ENCODE results near the gene OLFM4. TPM values are rescaled to one million over a fixed set of nuclear protein-coding genes. Genes with fewer than 3 reads are reported as not detected.

The OLFM4 gene
- total RNA-seq, 1 experiment from 2014 or later, result 0.12 TPM

DNA sequence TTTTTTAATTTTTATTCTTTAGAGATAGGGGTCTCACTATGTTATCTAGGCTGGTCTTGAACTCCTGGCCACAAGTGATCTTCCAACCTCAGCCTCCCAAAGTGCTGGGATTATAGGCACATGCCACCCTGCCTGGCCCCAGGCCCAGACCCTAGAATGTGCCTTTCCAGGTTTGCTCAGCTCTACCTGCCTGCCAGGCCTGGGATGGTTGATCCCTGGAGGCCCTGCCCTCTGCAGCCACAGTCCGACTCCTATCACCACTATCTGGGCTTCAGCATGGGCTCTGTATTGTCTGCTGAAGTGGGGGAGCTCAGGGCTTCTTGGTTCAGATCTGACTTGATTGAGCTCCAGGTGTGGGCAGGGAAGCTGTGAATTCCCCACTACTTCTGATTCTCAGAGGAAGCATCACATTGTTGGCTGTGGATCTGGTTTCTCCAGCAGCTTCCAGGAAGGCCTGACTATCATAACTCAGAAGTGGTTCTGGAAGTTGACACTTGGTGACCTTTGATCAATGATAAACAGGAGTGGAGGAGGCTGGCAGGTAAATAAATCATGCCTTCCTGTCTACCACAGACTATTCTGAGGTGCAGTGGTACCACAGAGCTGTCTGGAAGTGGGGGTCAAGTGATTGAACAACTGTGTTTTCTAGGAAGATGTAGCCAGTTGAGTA is 71.9 kb downstream of the OLFM4 start:
- Histone ChIP-seq H4K20me1 (ENCODE audit: insufficient read depth) (no peaks in the 10 kb centered on the region), H3K79me2 (ENCODE audit: insufficient read depth, low read length) (no peaks in the 10 kb centered on the region), H3K9me3 (ENCODE audit: control insufficient read depth in 1 of 2, insufficient read depth in 1 of 2, low read depth in 1 of 2, low read length in 2 of 2) (no peaks in the 10 kb centered on the region), H3K9ac (ENCODE audit: low read length) (no peak overlapping the region), H3K4me1 (ENCODE audit: control insufficient read depth in 1 of 2, insufficient read depth in 2 of 2, low read length in 2 of 2) (no peaks in the 10 kb centered on the region), H2AFZ (ENCODE audit: low read depth, low read length, poor library complexity, severe bottlenecking) (no peak overlapping the region), H3K4me3 (replicated peaks in 1 of 2; ENCODE audit: low read depth in 1 of 2, low read length in 2 of 2) (no peak overlapping the region), H3K27me3 (ENCODE audit: insufficient read depth, low read length) (no peaks in the 10 kb centered on the region), H3K9me2 (ENCODE audit: insufficient read depth) (no peaks in the 10 kb centered on the region), H3K4me2 (ENCODE audit: low read length) (no peak overlapping the region), H3K36me3 (ENCODE audit: control insufficient read depth in 1 of 2, insufficient read depth in 2 of 2, low read length in 2 of 2) (no peaks in the 10 kb centered on the region), H3K27ac (ENCODE audit: low read depth, low read length) (no peak overlapping the region)
- DNase-seq (ENCODE audit: low read depth, low spot score) (no peak), ATAC-seq (no peak)
- POLR2A ChIA-PET, result no interaction called here
- no peak for TF ChIP-seq TCF7L2 (IDR thresholded peaks at IDR 0.05; ENCODE audit: borderline replicate concordance, extremely low read depth, insufficient read depth, insufficient read length)
- no peak for TF ChIP-seq ELF1 (IDR thresholded peaks at IDR 0.05; ENCODE audit: borderline replicate concordance, low read depth)
- TF ChIP-seq CEBPB (IDR thresholded peaks at IDR 0.05; ENCODE audit: low read depth), result no peak
- no peak for TF ChIP-seq ZFX (IDR thresholded peaks at IDR 0.05)
- TF ChIP-seq EZH2 (IDR thresholded peaks at IDR 0.05), result no peak
- no peak for TF ChIP-seq CBX3 (IDR thresholded peaks at IDR 0.05; ENCODE audit: low read depth)
- no peak for TF ChIP-seq REST (IDR thresholded peaks at IDR 0.05; ENCODE audit: low read depth)
- TF ChIP-seq RAD21 (IDR thresholded peaks at IDR 0.05; ENCODE audit: low read depth), result no peak
- no peak for TF ChIP-seq SIN3A (IDR thresholded peaks at IDR 0.05; ENCODE audit: low read depth)
- TF ChIP-seq POLR2A (IDR thresholded peaks at IDR 0.05; ENCODE audit: borderline replicate concordance, extremely low read depth, insufficient read depth, insufficient read length), result no peak
- TF ChIP-seq SRF (IDR thresholded peaks at IDR 0.05; ENCODE audit: low read depth), result no peak
- no peak for TF ChIP-seq JUND (IDR thresholded peaks at IDR 0.05)
- no peak for TF ChIP-seq YY1 (IDR thresholded peaks at IDR 0.05; ENCODE audit: extremely low read depth, insufficient replicate concordance, low read depth, low read length)
- TF ChIP-seq ATF3 (IDR thresholded peaks at IDR 0.05), result no peak
- TF ChIP-seq EGR1 (IDR thresholded peaks at IDR 0.05; ENCODE audit: low read depth), result no peak
- TF ChIP-seq SP1 (IDR thresholded peaks at IDR 0.05; ENCODE audit: low read depth), result no peak
- TF ChIP-seq POLR2AphosphoS5 (IDR thresholded peaks at IDR 0.05; ENCODE audit: low read depth, low read length), result no peak
- TF ChIP-seq EZH2phosphoT487 (IDR thresholded peaks at IDR 0.05; ENCODE audit: borderline replicate concordance), result no peak
- CTCF ChIA-PET, result no interaction called here
- intact Hi-C loops (cut with micrococcal nuclease), result no loop called here
- RAD21 ChIA-PET (ENCODE audit: low non-redundant PET in 1 of 2, low total read pairs in 2 of 2, uncharacterized antibody in 2 of 2, unreplicated experiment in 2 of 2), result no interaction called here
- BruUV-seq (replicated peaks), result no TSS peak

Other genes with a start within 250 kb of the OLFM4 start
- not detected for gene PCDH8, start 180.2 kb upstream of the OLFM4 start, total RNA-seq (2021; ENCODE audit: unreplicated experiment)

All from HCT116 (cell line).